GF-D8 (cell line): ENCODE results near the gene PGR.

ENCODE experiments used
- DNase-seq: peaks from one replicate; lab custom pipeline; 2025; lab: John Stamatoyannopoulos, UW

The PGR gene

GRCh38 chr11:101129203-101129943, at the start of gene PGR:
TSS of gene PGR (minus strand) at chr11:101129813. CDS start at chr11:101129070, 743 bp downstream.
- DNase-seq: no peak

- no peak for DNase-seq
These were observed 46.8 kb upstream of the PGR start for GRCh38 chr11:101176381-101176780.

GRCh38 chr11:101169944-101170343, 40.3 kb upstream of the PGR start:
- DNase-seq: no peak

- DNase-seq: no peak
These were observed 36.4 kb upstream of the PGR start for GRCh38 chr11:101166038-101166437.

GRCh38 chr11:101158119-101158518, 28.5 kb upstream of the PGR start:
- no peak for DNase-seq

- DNase-seq: no peak
These were observed 8.8 kb upstream of the PGR start for GRCh38 chr11:101138245-101138930.

DNA sequence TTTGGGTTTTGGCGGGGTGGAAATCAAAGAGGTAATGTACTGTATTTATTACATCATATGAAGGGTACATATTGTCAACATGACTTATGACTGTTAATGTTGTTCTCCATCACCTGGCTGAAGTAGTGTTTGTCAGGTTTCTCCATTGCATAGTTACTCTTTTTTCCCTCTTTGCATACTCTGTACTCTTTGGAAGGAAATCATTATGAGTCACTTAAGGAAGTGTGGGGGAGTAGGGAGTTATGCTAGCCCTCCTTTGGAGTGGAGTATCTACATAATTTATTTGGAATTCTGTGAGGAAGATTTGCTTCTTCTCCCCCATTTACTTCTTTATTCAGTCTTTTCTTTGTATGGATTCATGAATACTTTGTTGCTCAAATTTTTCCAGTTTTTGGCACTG, 3.6 kb upstream of the PGR start:
- no peak for DNase-seq

- no peak for DNase-seq
These were observed 926 bp downstream of the PGR start for GRCh38 chr11:101128571-101129202.

- no peak for DNase-seq
These were observed 1.7 kb downstream of the PGR start for GRCh38 chr11:101127699-101128570.

GRCh38 chr11:101127197-101127698, 2.4 kb downstream of the PGR start:
- DNase-seq: no peak

DNA sequence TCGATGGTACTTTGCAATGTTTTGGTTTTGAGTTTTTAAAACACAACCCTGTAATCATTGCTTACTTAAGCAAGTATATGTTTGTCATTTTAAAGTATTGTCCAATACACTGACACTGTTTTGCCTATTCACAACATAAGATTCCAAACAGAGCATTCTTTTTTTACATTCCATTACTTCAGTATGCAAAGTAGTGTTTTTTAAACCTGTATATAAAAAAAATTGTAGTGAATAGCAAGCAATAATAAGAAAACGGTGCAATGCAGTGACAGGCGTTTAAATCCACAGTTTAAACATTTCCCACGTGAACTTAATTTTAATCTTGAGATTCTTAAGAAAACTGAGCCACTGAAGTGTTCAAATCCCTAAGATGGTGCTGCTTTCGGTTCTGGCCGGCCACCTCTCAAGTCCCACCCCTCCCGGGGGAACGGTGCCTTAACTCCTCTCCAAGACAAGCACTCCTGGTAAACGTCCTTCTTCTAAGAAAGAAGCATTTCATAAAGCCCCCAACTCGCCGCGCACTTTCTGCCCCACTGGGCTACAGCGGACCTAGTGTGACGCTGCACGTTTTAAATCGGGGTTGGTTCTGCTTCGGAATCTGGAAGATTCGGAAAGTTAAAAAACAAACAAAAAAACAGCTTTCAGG, 2.9 kb downstream of the PGR start:
- no peak for DNase-seq

DNA sequence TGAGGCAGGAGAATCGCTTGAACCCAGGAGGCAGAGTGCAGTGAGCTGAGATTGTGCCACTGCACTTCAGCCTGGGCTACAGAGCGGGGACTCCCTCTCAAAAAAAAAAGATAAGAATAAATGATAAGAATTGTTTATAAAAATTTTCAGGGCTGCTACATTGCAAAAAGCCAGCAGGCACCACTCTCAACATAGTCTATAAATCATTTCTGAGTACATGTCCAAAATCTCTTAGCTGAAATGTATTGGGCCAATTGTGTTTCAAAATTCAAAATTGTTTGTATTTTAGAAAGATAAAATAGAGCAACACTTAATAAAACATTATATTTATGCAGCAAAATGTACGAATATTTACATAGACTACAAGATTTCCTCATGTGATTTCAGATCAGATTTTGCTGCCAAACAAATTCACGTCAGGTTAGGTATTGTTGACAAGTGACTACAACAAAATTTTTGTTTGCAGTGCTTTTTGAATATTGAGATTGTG, 13.9 kb downstream of the PGR start:
- DNase-seq: no peak

DNA sequence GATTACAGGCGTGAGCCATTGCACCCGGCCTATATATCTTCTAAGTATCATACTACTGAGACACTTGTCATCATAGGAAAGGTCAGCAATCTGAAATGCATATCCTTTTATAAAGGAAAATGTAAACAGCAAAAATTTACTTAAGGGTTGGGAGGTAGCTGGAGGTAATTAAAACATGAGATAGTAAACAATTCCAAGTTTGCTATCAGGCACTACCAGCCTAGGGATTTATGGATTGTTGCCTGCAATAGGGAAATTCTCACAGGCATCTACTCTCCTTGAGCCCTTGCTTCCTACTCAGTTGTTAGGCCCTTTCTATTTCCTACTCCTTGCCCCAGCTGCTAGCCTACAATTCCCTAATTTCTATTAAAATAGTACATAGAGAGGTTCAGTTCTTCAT, 16.1 kb downstream of the PGR start:
- no peak for DNase-seq

GRCh38 chr11:101104716-101105115, 24.9 kb downstream of the PGR start:
- DNase-seq: no peak

DNA sequence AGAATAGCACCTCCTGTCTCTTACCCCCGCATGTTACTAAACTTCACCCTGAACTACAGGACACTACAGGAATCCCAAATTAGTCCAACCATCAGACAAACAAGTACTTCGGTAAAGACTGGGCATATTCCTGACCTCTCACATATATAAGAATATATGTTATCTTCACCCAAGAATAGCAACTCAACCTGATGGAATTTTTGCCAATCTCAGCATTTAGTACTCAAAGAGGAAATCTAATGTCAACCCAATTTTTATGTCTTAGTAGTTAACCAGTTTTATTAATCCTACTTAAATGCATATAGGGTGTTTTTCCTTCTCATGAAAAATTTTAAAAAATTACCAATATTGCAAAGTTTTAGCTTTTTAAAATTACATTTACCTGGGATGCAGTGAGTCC, 26.2 kb downstream of the PGR start:
- no peak for DNase-seq

DNA sequence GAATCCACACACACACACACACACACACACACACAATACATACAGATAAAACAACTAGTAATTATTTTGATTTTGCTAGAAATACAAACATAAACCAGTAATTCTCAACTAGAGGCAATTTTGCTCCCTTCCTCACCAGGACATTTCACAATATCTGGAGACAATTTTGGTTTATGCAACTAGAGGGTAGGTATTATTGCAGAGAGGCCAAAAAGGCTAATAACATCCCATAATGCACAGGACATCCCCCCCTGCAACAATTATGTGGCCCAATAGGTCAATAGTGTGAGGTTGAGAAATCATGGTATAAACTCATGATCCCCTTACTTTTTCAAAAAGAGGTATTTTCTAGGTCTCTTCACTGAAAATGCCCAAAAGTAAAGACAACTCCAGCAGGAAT, 29.0 kb downstream of the PGR start:
- no peak for DNase-seq

DNA sequence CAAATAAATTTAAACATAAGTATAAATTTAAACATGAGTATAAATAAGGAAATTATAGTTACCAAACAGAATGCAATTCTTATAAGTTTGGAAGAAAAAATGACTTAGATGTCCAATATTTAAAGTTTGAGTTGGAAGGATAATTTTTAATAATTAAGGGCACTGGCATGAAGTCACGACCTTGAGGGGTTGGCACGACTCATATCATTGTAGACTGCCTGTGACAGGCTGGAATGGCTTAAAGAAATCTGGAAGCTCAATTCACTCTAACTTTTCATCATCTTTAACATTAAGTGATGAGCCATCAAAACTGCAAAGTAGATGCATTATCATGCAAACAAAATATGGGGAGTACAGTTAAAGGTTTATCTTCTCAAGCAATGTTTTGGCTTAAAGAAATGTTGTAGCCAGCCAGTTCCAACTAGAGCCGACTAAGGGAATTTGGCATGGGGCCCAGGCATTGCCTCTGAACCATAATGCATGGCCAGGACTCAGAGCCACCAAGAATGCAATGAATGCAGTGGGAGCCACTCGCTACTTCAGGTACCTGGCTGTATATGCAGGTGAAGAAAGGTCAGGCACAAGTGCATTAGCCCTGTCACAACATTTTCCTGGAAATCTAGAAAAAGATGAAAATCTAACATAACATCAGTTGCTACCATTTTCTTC, 33.4 kb downstream of the PGR start:
- DNase-seq: no peak

GRCh38 chr11:101091781-101092180, 37.8 kb downstream of the PGR start:
- DNase-seq: no peak

DNA sequence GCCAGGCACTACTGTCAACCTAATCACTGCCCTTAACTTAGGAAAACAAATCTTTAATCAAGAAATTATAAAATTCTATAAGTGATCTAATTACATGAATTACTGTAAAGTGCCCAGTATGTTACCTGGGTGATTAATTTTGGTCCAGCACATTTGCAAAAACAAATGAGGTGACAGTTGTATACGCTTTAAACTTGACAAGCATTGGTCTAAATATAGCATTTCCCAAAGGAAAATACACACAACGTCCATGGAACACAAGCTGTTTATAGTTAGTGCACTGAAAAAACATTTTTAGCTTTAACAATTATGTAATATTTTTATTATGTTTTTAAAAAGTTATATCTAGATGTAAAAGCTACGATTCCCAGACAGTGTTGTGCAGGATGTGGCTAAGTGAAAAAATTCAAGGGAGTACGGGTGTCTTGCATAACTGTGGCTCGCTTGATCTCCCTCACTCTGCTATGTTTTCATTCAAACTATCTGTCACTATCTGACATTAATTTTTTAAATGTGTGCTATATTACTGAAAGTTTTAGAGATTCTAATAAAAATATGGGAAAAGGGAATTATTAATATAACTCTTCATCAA, 38.8 kb downstream of the PGR start:
- DNase-seq: no peak

DNA sequence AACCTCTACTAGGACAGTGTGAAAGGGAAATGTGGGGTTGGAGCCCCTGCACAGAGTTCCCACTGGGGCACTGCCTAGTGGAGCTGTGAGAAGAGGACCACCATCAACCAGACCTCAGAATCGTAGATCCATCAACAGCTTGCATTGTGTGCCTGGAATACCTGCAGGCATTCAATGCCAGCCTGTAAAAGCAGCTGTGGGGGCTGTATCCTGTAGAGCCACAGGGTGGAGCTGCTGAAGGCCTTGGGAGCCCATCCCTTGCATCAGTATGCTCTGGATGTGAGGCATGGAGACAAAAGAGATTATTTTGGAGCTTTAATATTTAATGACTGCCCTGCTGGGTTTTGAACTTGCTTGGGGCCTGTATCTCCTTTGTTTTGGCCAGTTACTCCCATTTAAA, 46.3 kb downstream of the PGR start:
- DNase-seq: no peak
